Fibroblast of the aortic adventitia (primary cell): Measurements from ENCODE around the gene SPNS3. TPM values are rescaled to one million over a fixed set of nuclear protein-coding genes. Genes with fewer than 3 reads are reported as not detected.

Experiments
- DNase-seq: peaks from one replicate; pipeline ENCODE4 v3.0.0-alpha.2; 2010; ENCODE audit warnings: low read depth
- H3K4me3 ChIP-seq: 2 replicates; pipeline ENCODE4 v1.5.1; 2011; ENCODE audit warnings: low read depth, mild to moderate bottlenecking, control low read depth, low read length, moderate library complexity
- CTCF ChIP-seq: IDR thresholded peaks from 2 replicates; pipeline ENCODE4 v1.5.1; 2011; ENCODE audit warnings: mild to moderate bottlenecking, low read length, control low read depth, inconsistent platforms; ENCODE audit not compliant: insufficient read depth
- total RNA-seq: library from RNA; depleted of rRNA; stranded (reverse); fragments of >200 nt; gene quantifications from 2 replicates; pipeline ENCODE4 v1.2.3, GENCODE V29; 2012; ENCODE audit warnings: low replicate concordance

SPNS3 gene
- total RNA-seq, 1 donor = not detected

- no peak for DNase-seq
- no peak overlapping the region for H3K4me3 ChIP-seq
- TF ChIP-seq CTCF = no peak
Observed at GRCh38 chr17:4497101-4497824, 63.5 kb downstream of the SPNS3 start.

GRCh38 chr17:4498461-4499397, 65.0 kb downstream of the SPNS3 start, which contains the start of gene SPNS2:
Gene SPNS2, plus strand, starts transcription at chr17:4498881. Its CDS starts 167 bp downstream, at chr17:4499048.
- no peak for TF ChIP-seq CTCF
- no peak within 1 kb of the TSS for H3K4me3 ChIP-seq
- no peak for DNase-seq

GRCh38 chr17:4499431-4500190, 65.9 kb downstream of the SPNS3 start:
- no peak for TF ChIP-seq CTCF
- no peak for DNase-seq
- H3K4me3 ChIP-seq = no peak overlapping the region

- DNase-seq = no peak
- H3K4me3 ChIP-seq = no peak overlapping the region
- TF ChIP-seq CTCF = no peak
Observed at GRCh38 chr17:4500191-4500571, 66.4 kb downstream of the SPNS3 start.

- H3K4me3 ChIP-seq = no peak overlapping the region
- TF ChIP-seq CTCF = no peak
- no peak for DNase-seq
Observed at GRCh38 chr17:4501295-4501949, 67.7 kb downstream of the SPNS3 start.
